HEK293T (cell line): ENCODE results near the gene PAGE2B.
"Not testable (repeated sequence)": the region's sequence is repeated elsewhere in the genome, so short reads cannot be mapped to it uniquely, and the experiment has no call there.

Experiments used
- CTCF ChIA-PET: fragments of 350-600 bp; formaldehyde crosslinking; extraction: SDS; loops from one replicate; lab custom pipeline; 2021; ENCODE audit warnings: antibody characterized with exemption, inconsistent platforms; lab: Yijun Ruan, JAX
- POLR2A ChIA-PET: fragments of 350-600 bp; formaldehyde crosslinking; extraction: SDS; loops from one replicate; lab custom pipeline; 2020; ENCODE audit warnings: antibody characterized with exemption, inconsistent platforms; lab: Yijun Ruan, JAX
- DNase-seq: peaks from one replicate; pipeline ENCODE4 v3.0.0; 2012; ENCODE audit warnings: mixed read lengths; ENCODE audit errors: extremely low spot score
- ARNT ChIP-seq: fragments of 450-650 bp; IDR thresholded peaks from 2 replicates; pipeline ENCODE4 v1.6.1; 2017; ENCODE audit warnings: mild to moderate bottlenecking
- BHLHE40 ChIP-seq: fragments of 450-650 bp; IDR thresholded peaks from 2 replicates; pipeline ENCODE4 v1.6.1; 2016; ENCODE audit warnings: mild to moderate bottlenecking, moderate library complexity, borderline replicate concordance
- CTBP1 ChIP-seq: fragments of 450-650 bp; IDR thresholded peaks from 2 replicates; pipeline ENCODE4 v1.6.1; 2016; ENCODE audit warnings: borderline replicate concordance
- ELF4 ChIP-seq: fragments of 450-650 bp; IDR thresholded peaks from 2 replicates; pipeline ENCODE4 v1.6.1; 2017; ENCODE audit warnings: antibody characterized with exemption
- FOXA1 ChIP-seq: fragments of 450-650 bp; IDR thresholded peaks from 2 replicates; pipeline ENCODE4 v1.6.1; 2016; ENCODE audit warnings: mild to moderate bottlenecking
- FOXK2 ChIP-seq: fragments of 450-650 bp; IDR thresholded peaks from 2 replicates; pipeline ENCODE4 v1.6.1; 2016; ENCODE audit warnings: mild to moderate bottlenecking
- FOXM1 ChIP-seq: fragments of 450-650 bp; IDR thresholded peaks from 2 replicates; pipeline ENCODE4 v1.6.1; 2017; ENCODE audit warnings: mild to moderate bottlenecking, borderline replicate concordance
- HDGF ChIP-seq: fragments of 450-650 bp; IDR thresholded peaks from 2 replicates; pipeline ENCODE4 v1.6.1; 2017; ENCODE audit warnings: antibody characterized with exemption, borderline replicate concordance
- L3MBTL2 ChIP-seq: fragments of 450-650 bp; conservative IDR thresholded peaks from 2 replicates; pipeline ENCODE4 v1.6.1; 2016; ENCODE audit warnings: mild to moderate bottlenecking
- LEF1 ChIP-seq: fragments of 450-650 bp; IDR thresholded peaks from 2 replicates; pipeline ENCODE4 v1.6.1; 2017; ENCODE audit warnings: mild to moderate bottlenecking, borderline replicate concordance
- NFRKB ChIP-seq: fragments of 450-650 bp; IDR thresholded peaks from 2 replicates; pipeline ENCODE4 v1.6.1; 2016; ENCODE audit warnings: mild to moderate bottlenecking, moderate library complexity
- SP1 ChIP-seq: fragments of 450-650 bp; IDR thresholded peaks from 2 replicates; pipeline ENCODE4 v1.6.1; 2017
- SUZ12 ChIP-seq: fragments of 450-650 bp; IDR thresholded peaks from 2 replicates; pipeline ENCODE4 v1.6.1; 2016; ENCODE audit warnings: mild to moderate bottlenecking
- TARDBP ChIP-seq: fragments of 450-650 bp; IDR thresholded peaks from 2 replicates; pipeline ENCODE4 v1.6.1; 2016
- ZNF384 ChIP-seq: fragments of 450-650 bp; IDR thresholded peaks from 2 replicates; pipeline ENCODE4 v1.6.1; 2016
- TF ChIP-seq, protein P1 (sequence below): fragments of 450-650 bp; IDR thresholded peaks from 2 replicates; pipeline ENCODE4 v1.6.1; 2016

Gene PAGE2B

DNA sequence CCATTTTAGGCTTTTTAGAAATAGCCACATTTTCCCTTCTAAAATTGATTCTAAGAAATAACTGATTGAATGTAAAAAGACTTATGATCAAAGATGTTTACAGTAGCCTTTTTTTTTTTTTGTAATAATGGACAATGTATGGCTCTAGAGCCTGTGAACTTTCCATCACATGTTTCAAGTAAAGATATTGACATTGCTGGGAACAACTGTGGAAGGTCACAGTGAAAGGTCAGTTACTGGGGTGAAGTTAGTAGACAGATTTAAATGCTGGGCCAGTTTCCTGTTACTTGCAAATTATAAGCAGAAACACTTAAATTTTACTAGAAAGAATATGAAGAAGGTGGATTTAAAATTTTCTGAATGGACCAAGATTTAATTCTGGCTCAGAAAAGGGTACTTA is 32.4 kb downstream of the PAGE2B start:
- POLR2A ChIA-PET = no interaction called here
- DNase-seq = no peak
- TF ChIP-seq ARNT (no peak), HDGF (no peak), LEF1 (no peak), NFRKB (no peak)
- CTCF ChIA-PET = no interaction called here

DNA sequence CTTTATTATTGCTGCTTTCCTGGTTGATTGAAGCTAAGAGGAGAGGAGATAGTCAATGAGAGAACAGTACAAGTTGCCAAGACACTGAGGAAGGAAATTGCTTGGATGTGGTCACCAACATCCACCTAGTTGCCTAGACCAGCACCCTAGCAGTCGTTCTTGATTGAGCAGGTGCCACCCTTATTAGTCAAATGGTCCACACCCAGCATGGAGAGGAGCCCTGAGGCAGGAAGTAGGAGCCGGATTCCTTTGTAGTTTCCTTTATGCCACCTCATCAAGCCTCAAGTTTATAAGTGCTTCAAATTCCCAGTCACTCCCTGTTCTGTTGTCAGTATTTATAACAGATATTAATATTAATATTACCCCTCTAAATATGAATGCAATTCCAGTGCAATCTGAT is 33.1 kb downstream of the PAGE2B start:
- ChIA-PET POLR2A (no interaction called here), CTCF (no interaction called here)
- no peak for DNase-seq
- TF ChIP-seq, protein P1, sequence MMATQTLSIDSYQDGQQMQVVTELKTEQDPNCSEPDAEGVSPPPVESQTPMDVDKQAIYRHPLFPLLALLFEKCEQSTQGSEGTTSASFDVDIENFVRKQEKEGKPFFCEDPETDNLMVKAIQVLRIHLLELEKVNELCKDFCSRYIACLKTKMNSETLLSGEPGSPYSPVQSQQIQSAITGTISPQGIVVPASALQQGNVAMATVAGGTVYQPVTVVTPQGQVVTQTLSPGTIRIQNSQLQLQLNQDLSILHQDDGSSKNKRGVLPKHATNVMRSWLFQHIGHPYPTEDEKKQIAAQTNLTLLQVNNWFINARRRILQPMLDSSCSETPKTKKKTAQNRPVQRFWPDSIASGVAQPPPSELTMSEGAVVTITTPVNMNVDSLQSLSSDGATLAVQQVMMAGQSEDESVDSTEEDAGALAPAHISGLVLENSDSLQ = no peak
- TF ChIP-seq FOXK2 (no peak), FOXM1 (no peak), SP1 (no peak), HDGF (no peak), ARNT (no peak), BHLHE40 (no peak), NFRKB (no peak), L3MBTL2 (no peak), LEF1 (no peak), ZNF384 (no peak), FOXA1 (no peak), CTBP1 (no peak), TARDBP (no peak), SUZ12 (no peak), ELF4 (no peak)

DNA sequence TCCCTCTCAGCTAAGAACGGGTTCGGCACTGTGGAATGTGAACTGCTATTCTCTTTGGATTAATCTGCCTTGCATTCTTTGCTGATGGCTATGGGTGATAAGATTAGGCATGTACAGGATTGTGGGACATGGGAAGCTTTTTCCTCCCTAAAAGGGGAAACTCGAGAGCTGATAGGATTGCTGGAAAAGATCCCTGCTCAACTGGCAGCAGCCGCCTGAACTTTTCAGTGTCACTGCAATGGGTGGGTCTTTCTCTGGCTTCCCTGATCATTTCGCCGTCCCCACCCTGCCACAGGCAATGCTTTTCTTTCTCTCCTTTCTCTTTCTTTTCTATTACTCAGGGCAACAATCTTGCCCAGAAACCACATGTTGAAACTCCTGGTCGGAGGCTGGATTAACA is 34.5 kb downstream of the PAGE2B start:
- ChIA-PET CTCF (no interaction called here), POLR2A (no interaction called here)
- TF ChIP-seq TARDBP = no peak
- no peak for TF ChIP-seq NFRKB
- TF ChIP-seq ARNT = no peak
- no peak for TF ChIP-seq L3MBTL2
- TF ChIP-seq ZNF384 = no peak
- no peak for TF ChIP-seq FOXA1
- TF ChIP-seq FOXK2 = no peak
- TF ChIP-seq SUZ12 = no peak
- TF ChIP-seq, protein P1 = no peak
- no peak for TF ChIP-seq LEF1
- TF ChIP-seq CTBP1 = no peak
- TF ChIP-seq ELF4 = no peak
- no peak for DNase-seq

DNA sequence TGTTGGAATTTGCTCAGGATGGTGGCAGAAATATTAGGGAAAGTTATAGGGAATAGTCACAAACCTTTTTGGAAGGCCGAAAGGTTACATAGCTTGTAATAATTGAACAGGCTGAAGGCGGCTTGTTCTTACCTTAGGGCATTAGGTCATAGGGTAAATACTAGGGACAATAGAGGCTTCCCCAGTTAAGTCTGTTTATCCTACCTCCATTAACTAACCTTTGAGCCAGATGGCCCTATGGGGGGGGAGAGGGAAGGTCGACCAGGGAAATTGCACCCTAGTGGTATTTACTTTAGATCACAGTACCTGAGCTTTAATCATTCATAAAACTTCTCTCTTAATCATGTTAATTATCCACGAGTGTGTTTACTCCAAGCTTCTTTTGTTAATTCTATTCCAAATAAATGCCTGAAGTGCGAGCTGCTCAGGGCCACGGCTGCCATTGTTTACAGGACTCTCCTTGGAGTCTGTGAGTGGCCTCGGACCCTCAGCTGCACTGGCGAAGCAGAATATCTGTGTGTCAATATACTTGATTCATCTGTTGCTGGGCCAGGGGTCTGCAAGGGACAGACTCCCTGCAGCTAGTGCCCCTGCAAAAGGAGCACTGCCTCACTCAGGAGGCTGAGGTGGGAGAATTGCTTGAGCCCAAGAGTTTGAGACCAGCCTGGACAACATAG is 36.9 kb downstream of the PAGE2B start:
- CTCF ChIA-PET = no interaction called here
- TF ChIP-seq BHLHE40 (no peak), ELF4 (no peak), SP1 (no peak), LEF1 (no peak)
- TF ChIP-seq, protein P1 = no peak
- POLR2A ChIA-PET = no interaction called here
- no peak for DNase-seq

DNA sequence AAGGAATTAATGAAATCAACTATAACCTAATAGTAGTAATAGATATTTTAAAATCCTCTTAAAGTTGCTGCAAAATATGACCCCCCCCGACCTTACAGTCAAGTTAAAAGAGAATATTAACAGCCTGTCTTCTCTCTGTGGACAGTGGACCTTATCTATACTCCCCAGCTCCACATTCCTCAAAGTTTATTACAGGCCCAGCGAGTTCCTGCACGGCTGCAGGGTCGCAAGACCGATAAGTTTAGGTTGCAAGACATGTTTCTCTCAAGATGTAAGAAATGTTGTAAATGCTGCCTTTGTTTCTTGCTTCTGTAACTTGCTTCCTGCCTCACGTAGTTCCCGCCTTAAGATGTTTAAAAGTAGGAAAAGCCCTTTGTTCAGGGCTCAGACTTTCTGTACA is 41.8 kb downstream of the PAGE2B start:
- DNase-seq, CTCF ChIA-PET, POLR2A ChIA-PET: not testable (repeated sequence)

DNA sequence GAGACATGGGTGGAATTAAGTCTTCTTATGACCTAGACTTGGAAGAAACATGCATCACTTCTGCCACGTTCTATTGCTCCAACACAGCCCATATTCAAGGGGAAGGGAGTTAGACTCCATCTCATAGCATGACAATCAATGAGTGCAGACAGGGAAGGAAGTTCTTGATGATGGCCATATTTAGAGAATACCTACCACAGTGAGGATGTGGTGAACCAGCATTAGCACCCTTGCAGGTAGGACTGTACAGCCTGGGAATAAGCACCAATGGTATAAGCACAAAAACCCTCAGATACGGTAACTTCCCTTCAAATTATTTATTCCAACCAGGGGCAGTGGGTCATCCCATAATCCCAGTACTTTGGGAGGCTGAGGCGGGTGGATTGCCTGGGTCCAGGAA is 43.7 kb downstream of the PAGE2B start:
- DNase-seq = no peak
- TF ChIP-seq CTBP1 = no peak
- no peak for TF ChIP-seq LEF1
- no peak for TF ChIP-seq ARNT
- TF ChIP-seq FOXA1 = no peak
- TF ChIP-seq SP1 = no peak
- ChIA-PET CTCF (no interaction called here), POLR2A (no interaction called here)

DNA sequence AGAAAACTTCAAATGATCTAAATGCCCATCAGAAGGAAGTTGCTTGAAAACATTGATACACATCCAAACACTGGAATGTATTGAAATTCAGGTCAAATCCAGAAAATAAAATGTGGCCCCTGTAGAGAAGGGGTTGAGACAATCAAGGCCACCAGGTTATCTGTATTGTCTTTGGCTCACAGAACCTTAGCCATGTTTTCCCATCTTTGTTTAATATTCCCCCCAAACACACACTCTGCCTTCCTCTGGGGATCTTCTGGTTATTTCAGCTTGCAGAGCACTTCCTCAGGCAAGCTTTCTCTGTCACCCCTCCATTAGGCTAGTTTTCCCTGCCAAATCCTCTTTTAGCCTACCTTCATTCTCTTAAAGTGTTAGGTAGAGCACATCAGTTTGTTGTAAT is 44.4 kb downstream of the PAGE2B start:
- no peak for DNase-seq
- CTCF ChIA-PET = no interaction called here
- POLR2A ChIA-PET = no interaction called here
- TF ChIP-seq SUZ12 (no peak), FOXK2 (no peak), LEF1 (no peak), SP1 (no peak), BHLHE40 (no peak), NFRKB (no peak), FOXM1 (no peak), FOXA1 (no peak), ZNF384 (no peak), HDGF (no peak), L3MBTL2 (no peak), CTBP1 (no peak), ARNT (no peak), ELF4 (no peak)
- TF ChIP-seq, protein P1 = no peak
